Measurements from ENCODE around the gene CNTN1. TPM values are rescaled to one million over a fixed set of nuclear protein-coding genes. Genes with fewer than 3 reads are reported as not detected.
A peak's percentile ranks its signal among the peaks of the same experiment; 100 is the strongest.

The CNTN1 gene
- polyA plus RNA-seq, 1 of the 3 experiments (the other 2 are of a cell fraction), result 0.13 TPM

DNA sequence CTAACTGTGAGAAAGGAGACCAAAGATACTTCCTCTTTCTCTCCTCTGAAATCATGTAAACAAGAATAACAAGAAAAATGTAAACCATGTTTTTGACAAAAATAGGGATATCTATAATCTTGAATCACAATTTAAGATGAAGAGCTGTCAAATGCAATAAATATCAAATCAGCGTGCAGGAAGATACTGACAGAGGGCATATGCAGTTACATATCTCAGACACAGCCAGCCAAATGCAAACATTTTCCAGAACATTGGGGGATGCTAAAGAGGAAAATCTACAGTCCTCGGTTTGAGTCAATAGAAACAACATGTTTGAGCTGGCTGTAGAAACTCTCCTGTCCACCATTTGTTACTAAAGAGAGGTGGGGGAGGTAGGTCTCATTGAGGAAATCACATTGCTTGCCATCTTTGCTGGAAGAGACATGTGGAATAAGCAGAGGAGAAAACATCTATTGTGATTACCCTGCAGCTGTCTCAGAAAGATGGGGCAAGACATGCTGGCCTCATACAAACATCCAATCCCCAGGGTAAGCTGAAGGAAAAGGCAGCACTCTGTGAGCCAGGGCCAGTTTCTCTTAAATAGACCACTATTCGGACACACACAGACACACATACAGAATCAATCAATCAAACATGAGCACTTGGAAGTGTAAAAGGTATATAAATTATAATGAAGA lies 43.5 kb downstream of the CNTN1 start:
- no peaks in the 10 kb centered on the region for H3K79me2 ChIP-seq (ENCODE audit: insufficient read depth)
- no peaks in the 10 kb centered on the region for H3K9me3 ChIP-seq
- no peaks in the 10 kb centered on the region for H3K36me3 ChIP-seq (replicated peaks in 1 of 2; ENCODE audit: control insufficient read depth in 1 of 2, insufficient read depth in 2 of 2, low read length in 1 of 2)
- peaks cover 0 to 18% of the 10 kb centered on the region in 2 experiments; a peak in 2 of 4 replicates for H3K4me1 ChIP-seq (ENCODE audit: control insufficient read depth in 1 of 2, insufficient read depth in 2 of 2, low read depth in 1 of 2, low read length in 1 of 2)
- H3K4me2 ChIP-seq, result no peak overlapping the region
- H3K4me3 ChIP-seq (ENCODE audit: low read depth in 2 of 2, low read length in 1 of 2), result no peak overlapping the region
- H3K9ac ChIP-seq, result no peak overlapping the region
- DNase-seq, result no peak
- H4K20me1 ChIP-seq (ENCODE audit: insufficient read depth), result no peaks in the 10 kb centered on the region
- H2AFZ ChIP-seq (ENCODE audit: low read depth), result no peak overlapping the region
- WGBS (ENCODE audit: low lambda C conversion rate), result 28% methylated on average over 3 of the region's 3 CpGs
- H3K27ac ChIP-seq (ENCODE audit: low read depth in 2 of 2, low read length in 1 of 2), result peak overlapping the region in 1 of 2 experiments; percentile 95; a peak in 2 of 4 replicates
- H3K9me2 ChIP-seq, result no peaks in the 10 kb centered on the region
- CTCF ChIA-PET, result interaction anchor here (2.0 kb wide), 1 partner anchor 33 kb away, joined by 5 read pairs; no protein-coding TSS in a partner anchor
- no peaks in the 10 kb centered on the region for H3F3A ChIP-seq (replicated peaks; ENCODE audit: insufficient read depth)
- POLR2A ChIA-PET, result interaction anchor here (1.3 kb wide), 1 partner anchor 44 kb away, joined by 3 read pairs; the partner anchor contains the start of gene CNTN1
- no peaks in the 10 kb centered on the region for H3K27me3 ChIP-seq (ENCODE audit: insufficient read depth)
- TF ChIP-seq SIN3A (IDR thresholded peaks at IDR 0.05; ENCODE audit: borderline replicate concordance, low read depth, low read length), result no peak
- TF ChIP-seq ELF1 (IDR thresholded peaks at IDR 0.05), result no peak
- TF ChIP-seq TAF1 (IDR thresholded peaks at IDR 0.05; ENCODE audit: borderline replicate concordance, low read depth, low read length), result no peak
- no peak for TF ChIP-seq RXRA (IDR thresholded peaks at IDR 0.05; ENCODE audit: borderline replicate concordance, low read depth)
- TF ChIP-seq, protein P1, sequence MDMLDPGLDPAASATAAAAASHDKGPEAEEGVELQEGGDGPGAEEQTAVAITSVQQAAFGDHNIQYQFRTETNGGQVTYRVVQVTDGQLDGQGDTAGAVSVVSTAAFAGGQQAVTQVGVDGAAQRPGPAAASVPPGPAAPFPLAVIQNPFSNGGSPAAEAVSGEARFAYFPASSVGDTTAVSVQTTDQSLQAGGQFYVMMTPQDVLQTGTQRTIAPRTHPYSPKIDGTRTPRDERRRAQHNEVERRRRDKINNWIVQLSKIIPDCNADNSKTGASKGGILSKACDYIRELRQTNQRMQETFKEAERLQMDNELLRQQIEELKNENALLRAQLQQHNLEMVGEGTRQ (IDR thresholded peaks at IDR 0.05; ENCODE audit: borderline replicate concordance, low read depth, low read length), result no peak
- TF ChIP-seq FOSL2 (IDR thresholded peaks at IDR 0.05; ENCODE audit: borderline replicate concordance, low read depth), result no peak
- TF ChIP-seq JUND (IDR thresholded peaks at IDR 0.05), result no peak
- TF ChIP-seq FOXJ3 (CRISPR knock-in tag; IDR thresholded peaks at IDR 0.05), result peak; percentile 52; the same call in 1 of the 2 replicates
- peak; percentile 15 for TF ChIP-seq CHD2 (IDR thresholded peaks at IDR 0.05; ENCODE audit: low read length, partially characterized antibody)
- TF ChIP-seq, protein P2, sequence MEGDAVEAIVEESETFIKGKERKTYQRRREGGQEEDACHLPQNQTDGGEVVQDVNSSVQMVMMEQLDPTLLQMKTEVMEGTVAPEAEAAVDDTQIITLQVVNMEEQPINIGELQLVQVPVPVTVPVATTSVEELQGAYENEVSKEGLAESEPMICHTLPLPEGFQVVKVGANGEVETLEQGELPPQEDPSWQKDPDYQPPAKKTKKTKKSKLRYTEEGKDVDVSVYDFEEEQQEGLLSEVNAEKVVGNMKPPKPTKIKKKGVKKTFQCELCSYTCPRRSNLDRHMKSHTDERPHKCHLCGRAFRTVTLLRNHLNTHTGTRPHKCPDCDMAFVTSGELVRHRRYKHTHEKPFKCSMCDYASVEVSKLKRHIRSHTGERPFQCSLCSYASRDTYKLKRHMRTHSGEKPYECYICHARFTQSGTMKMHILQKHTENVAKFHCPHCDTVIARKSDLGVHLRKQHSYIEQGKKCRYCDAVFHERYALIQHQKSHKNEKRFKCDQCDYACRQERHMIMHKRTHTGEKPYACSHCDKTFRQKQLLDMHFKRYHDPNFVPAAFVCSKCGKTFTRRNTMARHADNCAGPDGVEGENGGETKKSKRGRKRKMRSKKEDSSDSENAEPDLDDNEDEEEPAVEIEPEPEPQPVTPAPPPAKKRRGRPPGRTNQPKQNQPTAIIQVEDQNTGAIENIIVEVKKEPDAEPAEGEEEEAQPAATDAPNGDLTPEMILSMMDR (IDR thresholded peaks at IDR 0.05), result no peak
- no peak for TF ChIP-seq NFIC (IDR thresholded peaks at IDR 0.05; ENCODE audit: borderline replicate concordance)
- TF ChIP-seq, protein P3, sequence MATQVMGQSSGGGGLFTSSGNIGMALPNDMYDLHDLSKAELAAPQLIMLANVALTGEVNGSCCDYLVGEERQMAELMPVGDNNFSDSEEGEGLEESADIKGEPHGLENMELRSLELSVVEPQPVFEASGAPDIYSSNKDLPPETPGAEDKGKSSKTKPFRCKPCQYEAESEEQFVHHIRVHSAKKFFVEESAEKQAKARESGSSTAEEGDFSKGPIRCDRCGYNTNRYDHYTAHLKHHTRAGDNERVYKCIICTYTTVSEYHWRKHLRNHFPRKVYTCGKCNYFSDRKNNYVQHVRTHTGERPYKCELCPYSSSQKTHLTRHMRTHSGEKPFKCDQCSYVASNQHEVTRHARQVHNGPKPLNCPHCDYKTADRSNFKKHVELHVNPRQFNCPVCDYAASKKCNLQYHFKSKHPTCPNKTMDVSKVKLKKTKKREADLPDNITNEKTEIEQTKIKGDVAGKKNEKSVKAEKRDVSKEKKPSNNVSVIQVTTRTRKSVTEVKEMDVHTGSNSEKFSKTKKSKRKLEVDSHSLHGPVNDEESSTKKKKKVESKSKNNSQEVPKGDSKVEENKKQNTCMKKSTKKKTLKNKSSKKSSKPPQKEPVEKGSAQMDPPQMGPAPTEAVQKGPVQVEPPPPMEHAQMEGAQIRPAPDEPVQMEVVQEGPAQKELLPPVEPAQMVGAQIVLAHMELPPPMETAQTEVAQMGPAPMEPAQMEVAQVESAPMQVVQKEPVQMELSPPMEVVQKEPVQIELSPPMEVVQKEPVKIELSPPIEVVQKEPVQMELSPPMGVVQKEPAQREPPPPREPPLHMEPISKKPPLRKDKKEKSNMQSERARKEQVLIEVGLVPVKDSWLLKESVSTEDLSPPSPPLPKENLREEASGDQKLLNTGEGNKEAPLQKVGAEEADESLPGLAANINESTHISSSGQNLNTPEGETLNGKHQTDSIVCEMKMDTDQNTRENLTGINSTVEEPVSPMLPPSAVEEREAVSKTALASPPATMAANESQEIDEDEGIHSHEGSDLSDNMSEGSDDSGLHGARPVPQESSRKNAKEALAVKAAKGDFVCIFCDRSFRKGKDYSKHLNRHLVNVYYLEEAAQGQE (IDR thresholded peaks at IDR 0.05; ENCODE audit: low read depth, low read length), result no peak
- TF ChIP-seq TCF12 (IDR thresholded peaks at IDR 0.05), result no peak
- peak in 1 of 2 experiments; percentile 84; a peak in 2 of 4 replicates for TF ChIP-seq EP300 (IDR thresholded peaks at IDR 0.05; ENCODE audit: borderline replicate concordance in 1 of 2, low read depth in 1 of 2, low read length in 1 of 2)
- TF ChIP-seq RAD21 (IDR thresholded peaks at IDR 0.05; ENCODE audit: low read length), result 0 out of 2 replicates have a peak, but pooled peaks have one; percentile 32
- TF ChIP-seq EZH2phosphoT487 (IDR thresholded peaks at IDR 0.05; ENCODE audit: borderline replicate concordance, low read depth), result no peak
- TF ChIP-seq, protein P4, sequence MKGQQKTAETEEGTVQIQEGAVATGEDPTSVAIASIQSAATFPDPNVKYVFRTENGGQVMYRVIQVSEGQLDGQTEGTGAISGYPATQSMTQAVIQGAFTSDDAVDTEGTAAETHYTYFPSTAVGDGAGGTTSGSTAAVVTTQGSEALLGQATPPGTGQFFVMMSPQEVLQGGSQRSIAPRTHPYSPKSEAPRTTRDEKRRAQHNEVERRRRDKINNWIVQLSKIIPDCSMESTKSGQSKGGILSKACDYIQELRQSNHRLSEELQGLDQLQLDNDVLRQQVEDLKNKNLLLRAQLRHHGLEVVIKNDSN (IDR thresholded peaks at IDR 0.05; ENCODE audit: borderline replicate concordance, low read depth), result no peak
- TF ChIP-seq, protein P5, sequence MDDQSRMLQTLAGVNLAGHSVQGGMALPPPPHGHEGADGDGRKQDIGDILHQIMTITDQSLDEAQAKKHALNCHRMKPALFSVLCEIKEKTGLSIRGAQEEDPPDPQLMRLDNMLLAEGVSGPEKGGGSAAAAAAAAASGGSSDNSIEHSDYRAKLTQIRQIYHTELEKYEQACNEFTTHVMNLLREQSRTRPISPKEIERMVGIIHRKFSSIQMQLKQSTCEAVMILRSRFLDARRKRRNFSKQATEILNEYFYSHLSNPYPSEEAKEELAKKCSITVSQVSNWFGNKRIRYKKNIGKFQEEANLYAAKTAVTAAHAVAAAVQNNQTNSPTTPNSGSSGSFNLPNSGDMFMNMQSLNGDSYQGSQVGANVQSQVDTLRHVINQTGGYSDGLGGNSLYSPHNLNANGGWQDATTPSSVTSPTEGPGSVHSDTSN (IDR thresholded peaks at IDR 0.05), result 0 out of 2 replicates have a peak, but pooled peaks have one; percentile 6
- TF ChIP-seq, protein P6, sequence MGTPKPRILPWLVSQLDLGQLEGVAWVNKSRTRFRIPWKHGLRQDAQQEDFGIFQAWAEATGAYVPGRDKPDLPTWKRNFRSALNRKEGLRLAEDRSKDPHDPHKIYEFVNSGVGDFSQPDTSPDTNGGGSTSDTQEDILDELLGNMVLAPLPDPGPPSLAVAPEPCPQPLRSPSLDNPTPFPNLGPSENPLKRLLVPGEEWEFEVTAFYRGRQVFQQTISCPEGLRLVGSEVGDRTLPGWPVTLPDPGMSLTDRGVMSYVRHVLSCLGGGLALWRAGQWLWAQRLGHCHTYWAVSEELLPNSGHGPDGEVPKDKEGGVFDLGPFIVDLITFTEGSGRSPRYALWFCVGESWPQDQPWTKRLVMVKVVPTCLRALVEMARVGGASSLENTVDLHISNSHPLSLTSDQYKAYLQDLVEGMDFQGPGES (IDR thresholded peaks at IDR 0.05; ENCODE audit: low read depth, low read length), result no peak
- TF ChIP-seq, protein P7, sequence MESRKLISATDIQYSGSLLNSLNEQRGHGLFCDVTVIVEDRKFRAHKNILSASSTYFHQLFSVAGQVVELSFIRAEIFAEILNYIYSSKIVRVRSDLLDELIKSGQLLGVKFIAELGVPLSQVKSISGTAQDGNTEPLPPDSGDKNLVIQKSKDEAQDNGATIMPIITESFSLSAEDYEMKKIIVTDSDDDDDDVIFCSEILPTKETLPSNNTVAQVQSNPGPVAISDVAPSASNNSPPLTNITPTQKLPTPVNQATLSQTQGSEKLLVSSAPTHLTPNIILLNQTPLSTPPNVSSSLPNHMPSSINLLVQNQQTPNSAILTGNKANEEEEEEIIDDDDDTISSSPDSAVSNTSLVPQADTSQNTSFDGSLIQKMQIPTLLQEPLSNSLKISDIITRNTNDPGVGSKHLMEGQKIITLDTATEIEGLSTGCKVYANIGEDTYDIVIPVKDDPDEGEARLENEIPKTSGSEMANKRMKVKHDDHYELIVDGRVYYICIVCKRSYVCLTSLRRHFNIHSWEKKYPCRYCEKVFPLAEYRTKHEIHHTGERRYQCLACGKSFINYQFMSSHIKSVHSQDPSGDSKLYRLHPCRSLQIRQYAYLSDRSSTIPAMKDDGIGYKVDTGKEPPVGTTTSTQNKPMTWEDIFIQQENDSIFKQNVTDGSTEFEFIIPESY (IDR thresholded peaks at IDR 0.05; ENCODE audit: borderline replicate concordance, low read depth), result no peak
